Fibroblast of the conjunctiva (primary cell): Measurements from ENCODE around the gene DNHD1.

ENCODE experiments used
- DNase-seq: peaks from one replicate; pipeline ENCODE4 v3.0.0-alpha.2; 2010; ENCODE audit warnings: low read depth

The DNHD1 gene

GRCh38 chr11:6538456-6538855 lies 41.4 kb downstream of the DNHD1 start:
- DNase-seq: no peak

DNA sequence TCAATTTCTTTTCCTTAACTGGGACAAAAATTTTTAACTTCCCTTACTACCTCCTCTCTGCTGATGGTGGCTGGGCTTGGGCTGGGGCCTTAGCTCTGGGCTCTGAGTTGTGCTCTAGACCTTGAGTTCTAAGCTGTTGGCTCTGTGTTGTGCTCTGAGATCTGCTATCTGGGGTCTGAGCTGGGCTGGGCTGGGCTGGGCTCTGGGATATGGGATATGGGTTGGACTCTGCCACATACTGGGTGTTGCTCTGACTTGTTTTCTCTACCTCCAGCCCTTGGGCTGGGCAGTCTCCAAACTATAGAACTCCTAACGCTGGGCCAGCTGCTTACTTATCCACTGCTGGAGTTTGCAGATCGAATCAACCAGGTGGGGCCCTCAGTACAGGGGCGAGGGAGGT lies 41.9 kb downstream of the DNHD1 start:
- DNase-seq: no peak

DNA sequence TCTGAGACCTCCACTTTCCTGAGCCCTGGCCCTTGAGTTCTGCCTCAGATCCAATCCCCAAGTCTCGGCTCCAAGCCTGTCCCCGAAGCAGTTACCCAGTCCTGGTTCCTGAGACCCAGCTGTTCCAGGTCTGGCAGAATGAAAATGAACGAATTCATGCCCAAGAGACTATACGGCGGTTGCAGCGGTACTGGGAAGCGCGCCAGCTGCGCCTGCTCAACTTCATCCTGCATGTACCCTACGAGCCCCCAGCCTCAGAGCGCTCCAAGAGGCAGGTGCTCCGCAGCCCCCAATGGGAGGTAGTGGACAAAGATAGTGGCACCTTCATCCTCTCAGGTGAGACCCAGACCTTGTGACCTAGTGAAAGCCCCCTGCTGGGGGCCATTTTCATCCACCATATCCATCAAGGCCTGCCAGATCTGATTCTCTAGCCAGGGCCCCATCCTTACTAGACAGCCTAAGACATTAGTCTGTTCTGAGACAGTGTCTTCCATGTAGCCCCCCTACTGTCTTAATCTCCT lies 42.7 kb downstream of the DNHD1 start:
- DNase-seq: no peak

GRCh38 chr11:6541356-6541755 lies 44.3 kb downstream of the DNHD1 start:
- no peak for DNase-seq

- DNase-seq: no peak
These were observed 45.6 kb downstream of the DNHD1 start for GRCh38 chr11:6542727-6543126.

GRCh38 chr11:6544921-6545850 lies 48.1 kb downstream of the DNHD1 start:
- no peak for DNase-seq

DNA sequence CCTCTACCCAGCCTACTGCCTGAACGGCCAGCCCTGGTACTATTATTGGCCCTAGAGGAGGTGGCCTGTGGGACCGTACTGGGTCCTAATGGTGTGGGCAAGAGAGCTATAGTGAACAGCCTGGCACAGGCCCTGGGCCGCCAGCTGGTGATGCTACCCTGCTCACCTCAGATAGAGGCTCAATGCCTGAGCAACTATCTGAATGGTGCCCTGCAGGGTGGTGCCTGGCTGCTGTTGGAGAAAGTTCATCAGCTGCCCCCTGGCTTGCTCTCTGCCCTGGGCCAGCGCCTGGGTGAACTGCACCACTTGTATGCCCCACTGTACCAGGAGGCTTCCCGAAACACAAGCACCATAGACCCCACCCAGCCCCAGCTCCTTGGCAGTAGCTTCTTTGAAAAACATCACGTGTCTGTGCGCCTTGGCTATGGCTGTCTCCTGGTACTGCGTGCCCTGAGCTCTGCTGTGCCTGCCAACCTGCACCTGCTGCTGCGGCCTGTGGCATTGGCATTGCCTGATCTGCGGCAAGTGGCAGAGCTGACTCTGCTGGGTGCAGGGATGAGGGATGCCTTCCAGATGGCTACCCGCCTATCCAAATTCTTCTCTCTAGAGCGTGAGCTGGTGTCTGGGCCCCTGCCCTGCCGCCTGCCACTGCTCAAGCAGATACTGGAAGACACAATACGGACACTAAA lies 49.0 kb downstream of the DNHD1 start:
- no peak for DNase-seq

DNA sequence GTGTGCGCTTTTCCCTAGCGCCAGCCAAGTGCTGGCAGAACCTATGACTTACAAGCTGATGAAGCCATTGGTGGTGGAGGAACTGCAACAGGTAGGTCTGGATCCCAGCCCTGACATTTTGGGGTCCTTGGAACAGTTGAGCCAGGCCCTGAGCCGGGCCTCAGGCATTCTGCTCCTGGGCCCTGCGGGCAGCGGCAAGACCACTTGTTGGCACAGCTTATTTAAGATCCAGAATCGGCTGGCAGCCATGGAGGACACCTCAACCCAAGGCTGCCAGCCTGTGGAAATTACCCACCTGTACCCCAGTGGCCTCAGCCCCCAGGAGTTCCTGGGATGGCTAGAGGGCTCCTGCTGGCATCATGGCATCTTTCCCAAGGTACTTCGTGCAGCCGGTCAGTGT lies 49.7 kb downstream of the DNHD1 start:
- DNase-seq: no peak

DNA sequence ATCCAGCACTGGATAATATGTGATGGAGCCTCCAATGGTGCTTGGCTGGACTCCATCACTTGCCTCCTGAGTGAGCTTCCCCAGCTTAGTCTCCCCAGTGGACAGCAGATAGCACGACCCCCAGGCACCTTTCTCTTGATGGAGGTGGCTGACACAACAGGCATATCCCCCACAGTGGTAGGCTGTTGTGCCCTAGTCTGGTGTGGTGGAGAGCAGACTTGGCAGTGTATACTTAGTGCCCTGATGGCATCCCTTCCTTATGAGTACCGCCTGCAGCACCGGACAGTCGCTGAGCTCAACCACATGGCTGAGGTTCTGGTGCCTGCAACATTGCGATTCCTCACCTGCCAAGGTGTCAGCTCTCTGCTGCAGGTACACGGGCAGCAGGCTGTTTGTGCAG lies 50.1 kb downstream of the DNHD1 start:
- DNase-seq: no peak

DNA sequence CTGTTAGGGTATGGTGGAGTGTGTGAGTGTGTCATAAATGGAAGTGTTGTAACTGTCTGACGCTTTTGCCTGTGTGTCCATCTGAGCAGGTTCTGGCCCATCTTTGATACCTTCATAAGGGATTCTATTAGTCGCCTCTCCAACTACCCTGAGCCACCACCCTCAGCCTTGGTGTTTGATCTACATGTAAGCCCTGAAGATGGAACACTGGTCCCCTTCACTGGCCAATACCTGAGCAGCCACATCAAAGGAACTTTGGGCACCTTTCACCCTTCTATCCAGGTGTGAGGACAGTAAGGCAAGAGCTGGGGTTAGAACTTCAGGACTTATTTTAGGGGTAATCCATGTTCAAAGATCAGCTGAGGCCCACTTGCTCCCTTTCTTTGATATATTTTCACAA lies 51.0 kb downstream of the DNHD1 start:
- DNase-seq: no peak

DNA sequence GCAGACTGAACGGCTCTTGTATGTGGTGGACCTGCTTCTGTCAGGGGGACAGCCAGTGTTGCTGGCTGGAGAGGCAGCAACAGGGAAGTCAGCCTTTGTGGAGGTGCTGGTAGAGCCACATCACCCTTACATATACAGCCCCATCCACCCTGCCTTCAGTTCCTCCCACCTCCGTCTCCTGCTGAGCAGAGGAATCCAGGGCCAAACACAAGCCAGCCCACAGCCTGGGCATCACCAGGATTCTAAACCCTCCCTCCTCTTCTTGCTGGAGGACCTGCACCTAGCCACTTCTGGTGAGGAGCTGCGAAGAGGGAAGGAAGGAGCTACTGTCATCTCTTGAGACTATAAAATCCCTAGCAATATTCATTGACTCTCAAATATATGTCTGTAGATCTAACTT lies 51.6 kb downstream of the DNHD1 start:
- no peak for DNase-seq

GRCh38 chr11:6553634-6554033 lies 56.6 kb downstream of the DNHD1 start:
- no peak for DNase-seq

DNA sequence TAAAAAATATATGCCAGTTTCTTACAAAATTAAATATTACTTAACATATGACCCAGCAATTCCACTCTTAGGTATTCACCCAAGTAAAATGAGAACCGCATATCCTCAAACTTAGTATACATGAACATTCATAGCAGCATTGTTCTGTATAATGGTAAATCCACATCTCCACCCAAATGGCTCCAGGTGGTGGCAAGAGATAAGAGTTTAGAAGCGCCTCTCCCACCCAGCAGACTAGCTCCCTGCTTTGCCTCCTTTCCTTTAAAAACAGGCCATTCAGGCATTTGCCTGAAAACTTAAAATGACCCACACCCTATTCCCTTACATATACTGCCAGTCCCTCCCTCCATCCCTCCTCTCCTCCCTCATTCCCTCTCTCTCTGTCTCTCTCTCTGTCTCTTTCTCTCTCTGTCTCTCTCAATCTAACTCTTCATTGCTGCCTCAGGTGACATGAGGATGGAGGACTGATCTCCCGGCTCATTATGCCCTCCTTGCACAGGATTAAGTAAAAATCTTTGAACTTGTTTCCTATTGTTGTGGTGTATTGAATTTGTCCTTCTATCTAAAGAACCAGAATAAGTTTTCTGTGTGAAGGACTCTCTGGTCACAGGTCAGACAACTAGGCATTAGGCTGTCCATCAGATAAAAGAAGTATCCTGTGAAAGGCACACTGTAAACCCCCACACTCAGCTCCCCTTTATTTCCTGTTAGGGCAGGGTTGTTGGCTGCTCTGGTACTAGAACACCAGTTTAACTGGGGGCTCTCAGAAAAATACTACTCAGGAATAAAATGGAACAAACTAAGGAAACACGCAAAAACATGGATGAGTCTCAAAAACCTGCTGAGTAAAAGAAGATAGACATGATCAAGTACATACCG lies 58.0 kb downstream of the DNHD1 start:
- DNase-seq: no peak

GRCh38 chr11:6556139-6556949 lies 59.3 kb downstream of the DNHD1 start:
- no peak for DNase-seq

DNA sequence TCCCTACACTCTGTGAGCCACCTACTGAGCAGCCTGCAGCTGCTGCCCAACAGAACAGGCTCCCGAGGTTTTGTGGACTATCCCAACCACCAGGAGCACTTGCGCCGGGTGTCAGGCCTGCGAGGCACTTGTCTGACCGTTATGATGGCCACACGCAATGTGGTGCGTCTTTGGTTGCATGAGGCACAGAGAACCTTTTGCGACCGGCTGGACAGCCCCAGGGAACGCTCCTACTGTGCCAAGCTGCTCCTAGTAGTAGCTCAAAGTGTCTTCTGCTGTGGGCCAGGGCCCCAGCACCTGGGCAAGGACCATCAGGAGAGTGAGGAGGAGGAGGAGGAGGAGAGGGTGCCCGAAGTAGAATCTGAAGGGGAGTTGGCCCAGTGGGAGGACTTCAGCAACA lies 60.0 kb downstream of the DNHD1 start:
- DNase-seq: no peak

- no peak for DNase-seq
These were observed 60.9 kb downstream of the DNHD1 start for GRCh38 chr11:6557761-6558674.

DNA sequence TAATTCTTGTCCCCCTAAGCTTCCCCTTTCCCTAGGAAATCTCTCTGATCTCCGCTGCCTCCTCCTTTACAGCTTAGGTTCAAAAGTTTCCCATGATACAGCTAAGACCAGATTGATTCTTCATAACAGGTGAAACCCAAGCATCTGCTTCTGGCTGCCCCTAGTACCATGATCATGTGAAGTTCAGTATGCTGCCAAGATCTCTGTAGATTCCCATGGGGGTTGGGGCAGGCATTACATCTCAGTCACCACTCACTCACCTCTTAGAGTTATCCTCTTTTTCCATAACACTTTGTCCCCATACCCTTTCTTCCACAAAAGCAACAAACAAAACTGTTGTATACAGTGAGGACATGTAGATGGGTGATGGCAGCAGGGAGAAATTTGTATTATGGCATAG lies 62.3 kb downstream of the DNHD1 start:
- DNase-seq: no peak

DNA sequence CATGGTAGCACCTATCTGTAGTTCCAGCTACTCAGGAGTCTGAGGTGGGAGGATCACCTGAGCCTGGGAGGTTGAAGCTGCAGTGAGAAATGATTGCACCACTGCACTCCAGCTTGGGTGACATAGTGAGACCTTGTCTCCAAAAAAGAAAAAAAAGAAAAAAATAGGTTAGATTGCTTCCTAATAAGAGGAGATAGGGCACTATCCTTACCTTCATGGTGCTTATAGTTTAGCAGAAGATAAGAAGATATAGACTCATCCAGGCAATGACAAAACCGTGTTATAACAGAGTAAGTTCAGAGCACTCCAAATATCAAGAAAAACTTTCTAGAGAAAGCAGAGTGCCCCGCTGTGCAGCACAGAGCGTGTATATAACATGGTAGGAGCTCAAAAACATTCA lies 64.2 kb downstream of the DNHD1 start:
- DNase-seq: no peak

DNA sequence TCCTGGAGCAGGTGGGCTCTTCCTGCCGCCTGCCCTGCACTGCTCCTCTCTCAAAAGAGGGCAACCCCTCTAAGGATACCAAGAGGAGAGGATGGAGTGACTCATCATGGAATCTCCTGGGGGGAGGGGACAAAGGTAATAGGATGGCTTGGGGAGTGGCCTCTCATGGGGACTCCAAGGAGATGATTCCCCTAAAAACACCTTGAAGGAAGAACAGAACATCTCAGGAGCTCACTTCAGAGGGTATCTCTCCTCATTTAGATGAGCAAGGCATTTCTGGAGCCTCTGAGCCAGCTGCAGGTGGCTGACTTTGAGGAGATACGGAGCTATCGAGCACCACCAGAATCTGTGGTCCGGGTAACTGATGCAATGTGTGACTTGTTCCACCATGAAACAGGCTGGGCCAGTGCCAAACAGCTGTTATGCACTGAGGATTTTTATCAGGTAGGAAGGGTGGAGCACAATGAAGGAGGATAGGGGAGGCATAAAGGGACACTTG lies 66.1 kb downstream of the DNHD1 start:
- DNase-seq: no peak

DNA sequence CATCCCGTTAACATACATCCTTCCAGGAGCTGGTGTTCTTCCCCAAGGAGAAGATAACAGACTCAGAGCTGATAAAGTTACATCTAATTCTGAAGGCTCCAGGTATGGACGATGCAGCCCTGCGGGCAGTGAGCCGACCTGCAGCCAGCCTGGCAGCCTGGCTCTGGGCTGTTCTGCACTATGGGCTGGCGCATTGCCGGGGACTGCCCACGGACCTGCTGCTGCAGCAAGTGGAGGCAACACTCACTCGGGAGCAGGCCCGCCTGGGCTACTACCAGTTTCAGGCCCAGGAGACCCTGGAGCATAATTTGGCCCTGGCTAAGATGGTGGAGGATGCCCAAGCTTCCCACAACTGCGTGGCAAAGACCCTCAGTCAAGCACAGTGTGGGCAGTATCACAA lies 66.6 kb downstream of the DNHD1 start:
- no peak for DNase-seq
